ENCODE data around the gene B4GAT1.
A peak's percentile ranks its signal among the peaks of the same experiment; 100 is the strongest.

B4GAT1 gene

GRCh38 chr11:66373265-66373664, 25.8 kb upstream of the B4GAT1 start:
- no peak overlapping the region for H3K4me3 ChIP-seq (ENCODE audit: low read depth, low read length)
- TF ChIP-seq CTCF (conservative IDR thresholded peaks at IDR 0.05; ENCODE audit: low read depth, low read length) = no peak
- no peak for DNase-seq (ENCODE audit: low read depth)

GRCh38 chr11:66371627-66372415, 24.4 kb upstream of the B4GAT1 start, which contains the start of gene SLC29A2:
Gene SLC29A2, minus strand, starts transcription at chr11:66371760. Its CDS starts 169 bp downstream, at chr11:66371591.
- no peak for TF ChIP-seq CTCF (conservative IDR thresholded peaks at IDR 0.05; ENCODE audit: low read depth, low read length)
- DNase-seq (ENCODE audit: low read depth) = no peak
- peak within 1 kb of the TSS; percentile 74 for H3K4me3 ChIP-seq (ENCODE audit: low read depth, low read length)

GRCh38 chr11:66369073-66369894, 21.9 kb upstream of the B4GAT1 start:
- no peak for DNase-seq (ENCODE audit: low read depth)
- no peak for TF ChIP-seq CTCF (conservative IDR thresholded peaks at IDR 0.05; ENCODE audit: low read depth, low read length)
- H3K4me3 ChIP-seq (ENCODE audit: low read depth, low read length) = no peak overlapping the region

- TF ChIP-seq CTCF (conservative IDR thresholded peaks at IDR 0.05; ENCODE audit: low read depth, low read length) = no peak
- H3K4me3 ChIP-seq (ENCODE audit: low read depth, low read length) = no peak overlapping the region
- no peak for DNase-seq (ENCODE audit: low read depth)
Observed at GRCh38 chr11:66368484-66368883, 21.1 kb upstream of the B4GAT1 start.

- no peak for DNase-seq (ENCODE audit: low read depth)
- no peak for TF ChIP-seq CTCF (conservative IDR thresholded peaks at IDR 0.05; ENCODE audit: low read depth, low read length)
- H3K4me3 ChIP-seq (ENCODE audit: low read depth, low read length) = no peak overlapping the region
Observed at GRCh38 chr11:66367561-66368312, 20.3 kb upstream of the B4GAT1 start.

- DNase-seq (ENCODE audit: low read depth) = no peak
- TF ChIP-seq CTCF (conservative IDR thresholded peaks at IDR 0.05; ENCODE audit: low read depth, low read length) = no peak
- no peak overlapping the region for H3K4me3 ChIP-seq (ENCODE audit: low read depth, low read length)
Observed at GRCh38 chr11:66366844-66367477, 19.5 kb upstream of the B4GAT1 start.

All from choroid plexus epithelial cell (primary cell).